BE2C (cell line): Measurements from ENCODE around the gene CTCF.
A peak's percentile ranks its signal among the peaks of the same experiment; 100 is the strongest.

ENCODE experiments used
- DNase-seq: peaks from one replicate; pipeline ENCODE4 v3.0.0-alpha.2; 2020
- H3K27me3 ChIP-seq: fragments of 250-450 bp; sonication (Bioruptor Pico); 2 replicates; pipeline ENCODE4 v1.5.1; 2020; ENCODE audit warnings: mild to moderate bottlenecking
- H3K36me3 ChIP-seq: fragments of 250-450 bp; sonication (Bioruptor Pico); 2 replicates; pipeline ENCODE4 v1.5.1; 2020; ENCODE audit warnings: mild to moderate bottlenecking
- H3K4me1 ChIP-seq: fragments of 250-450 bp; sonication (Bioruptor Pico); 2 replicates; pipeline ENCODE4 v1.5.1; 2020
- H3K4me3 ChIP-seq: 2 replicates; pipeline ENCODE4 v1.5.1; 2011; ENCODE audit warnings: low read depth, low read length
- H3K9me3 ChIP-seq: fragments of 250-450 bp; sonication (Bioruptor Pico); 2 replicates; pipeline ENCODE4 v1.5.1; 2020
- CTCF ChIP-seq: IDR thresholded peaks from 2 replicates; pipeline ENCODE4 v1.5.1; 2012; ENCODE audit warnings: mild to moderate bottlenecking, low read depth, low read length

The CTCF gene

GRCh38 chr16:67555795-67556212, 6.5 kb upstream of the CTCF start:
- TF ChIP-seq CTCF = no peak
- peaks cover 5% of the 10 kb centered on the region for H3K4me1 ChIP-seq
- H3K4me3 ChIP-seq = no peak overlapping the region
- no peaks in the 10 kb centered on the region for H3K27me3 ChIP-seq
- DNase-seq = no peak
- H3K36me3 ChIP-seq = no peaks in the 10 kb centered on the region
- no peaks in the 10 kb centered on the region for H3K9me3 ChIP-seq

- Histone ChIP-seq H3K27me3 (no peaks in the 10 kb centered on the region), H3K4me1 (no peaks in the 10 kb centered on the region), H3K36me3 (peaks cover 4% of the 10 kb centered on the region; the same call in 1 of the 2 replicates), H3K4me3 (no peak overlapping the region), H3K9me3 (no peaks in the 10 kb centered on the region)
- no peak for DNase-seq
- TF ChIP-seq CTCF = no peak
Observed at GRCh38 chr16:67558859-67559258, 3.5 kb upstream of the CTCF start.

GRCh38 chr16:67560827-67561342, 1.4 kb upstream of the CTCF start:
- peak overlapping the region; percentile 70 for H3K4me3 ChIP-seq
- no peaks in the 10 kb centered on the region for H3K4me1 ChIP-seq

GRCh38 chr16:67561501-67561823, 864 bp upstream of the CTCF start:
- Histone ChIP-seq H3K4me3 (peak overlapping the region; percentile 70), H3K4me1 (no peaks in the 10 kb centered on the region)
- DNase-seq = no peak

More at GRCh38 chr16:67560827-67561342, 1.4 kb upstream of the CTCF start:
- no peak for DNase-seq
- Histone ChIP-seq H3K9me3 (no peaks in the 10 kb centered on the region), H3K36me3 (peaks cover 4% of the 10 kb centered on the region; the same call in 1 of the 2 replicates), H3K27me3 (no peaks in the 10 kb centered on the region)
- TF ChIP-seq CTCF = no peak

GRCh38 chr16:67561824-67562525, 351 bp upstream of the CTCF start:
- TF ChIP-seq CTCF = no peak
- Histone ChIP-seq H3K4me3 (peak overlapping the region; percentile 95), H3K9me3 (no peaks in the 10 kb centered on the region), H3K27me3 (no peaks in the 10 kb centered on the region), H3K4me1 (no peaks in the 10 kb centered on the region), H3K36me3 (peaks cover 4% of the 10 kb centered on the region; the same call in 1 of the 2 replicates)
- peak; percentile 98 for DNase-seq

More at GRCh38 chr16:67561501-67561823, 864 bp upstream of the CTCF start:
- H3K9me3 ChIP-seq = no peaks in the 10 kb centered on the region
- TF ChIP-seq CTCF = no peak
- no peaks in the 10 kb centered on the region for H3K27me3 ChIP-seq
- peaks cover 4% of the 10 kb centered on the region; the same call in 1 of the 2 replicates for H3K36me3 ChIP-seq
